HL-60 (cell line): Measurements from ENCODE around the gene FITM2.

Experiments
- DNase-seq, 2 experiments: peaks; one replicate each; pipeline ENCODE4 v3.0.0-alpha.2; 2010 to 2020; ENCODE audit warnings: low read depth in 1 of 2, low spot score in 1 of 2
- H3K27ac ChIP-seq: fragments of 250-450 bp; sonication (Bioruptor Pico); replicated peaks from 2 replicates; pipeline ENCODE4 v1.5.1; 2020; ENCODE audit warnings: mild to moderate bottlenecking, moderate library complexity
- H3K27me3 ChIP-seq: fragments of 250-450 bp; sonication (Bioruptor Pico); 2 replicates; pipeline ENCODE4 v1.5.1; 2021; ENCODE audit warnings: mild to moderate bottlenecking, moderate library complexity; ENCODE audit not compliant: insufficient read depth, poor library complexity, severe bottlenecking
- H3K4me3 ChIP-seq: replicated peaks from 2 replicates; pipeline ENCODE4 v1.5.1; 2011; ENCODE audit warnings: mild to moderate bottlenecking, control low read depth, low read length; ENCODE audit not compliant: insufficient read depth
- CTCF ChIP-seq: IDR thresholded peaks from one replicate; pipeline ENCODE4 v1.5.1; 2011; ENCODE audit warnings: low read length, control low read depth, inconsistent platforms; ENCODE audit not compliant: insufficient read depth
- GABPA ChIP-seq: IDR thresholded peaks from 2 replicates; pipeline ENCODE4 v1.6.1; 2012; ENCODE audit warnings: low read depth
- POLR2AphosphoS5 ChIP-seq: IDR thresholded peaks from 2 replicates; pipeline ENCODE4 v1.6.1; 2012; ENCODE audit warnings: low read depth
- SPI1 ChIP-seq: IDR thresholded peaks from 2 replicates; pipeline ENCODE4 v1.6.1; 2012; ENCODE audit warnings: low read depth, mild to moderate bottlenecking, borderline replicate concordance
- TF ChIP-seq, protein P1 (sequence below): IDR thresholded peaks from 2 replicates; pipeline ENCODE4 v1.6.1; 2012; ENCODE audit warnings: low read depth; ENCODE audit not compliant: insufficient replicate concordance

The FITM2 gene

GRCh38 chr20:44326391-44327159 is 15.6 kb upstream of the FITM2 start:
- no peak overlapping the region for H3K27ac ChIP-seq
- TF ChIP-seq, protein P1, sequence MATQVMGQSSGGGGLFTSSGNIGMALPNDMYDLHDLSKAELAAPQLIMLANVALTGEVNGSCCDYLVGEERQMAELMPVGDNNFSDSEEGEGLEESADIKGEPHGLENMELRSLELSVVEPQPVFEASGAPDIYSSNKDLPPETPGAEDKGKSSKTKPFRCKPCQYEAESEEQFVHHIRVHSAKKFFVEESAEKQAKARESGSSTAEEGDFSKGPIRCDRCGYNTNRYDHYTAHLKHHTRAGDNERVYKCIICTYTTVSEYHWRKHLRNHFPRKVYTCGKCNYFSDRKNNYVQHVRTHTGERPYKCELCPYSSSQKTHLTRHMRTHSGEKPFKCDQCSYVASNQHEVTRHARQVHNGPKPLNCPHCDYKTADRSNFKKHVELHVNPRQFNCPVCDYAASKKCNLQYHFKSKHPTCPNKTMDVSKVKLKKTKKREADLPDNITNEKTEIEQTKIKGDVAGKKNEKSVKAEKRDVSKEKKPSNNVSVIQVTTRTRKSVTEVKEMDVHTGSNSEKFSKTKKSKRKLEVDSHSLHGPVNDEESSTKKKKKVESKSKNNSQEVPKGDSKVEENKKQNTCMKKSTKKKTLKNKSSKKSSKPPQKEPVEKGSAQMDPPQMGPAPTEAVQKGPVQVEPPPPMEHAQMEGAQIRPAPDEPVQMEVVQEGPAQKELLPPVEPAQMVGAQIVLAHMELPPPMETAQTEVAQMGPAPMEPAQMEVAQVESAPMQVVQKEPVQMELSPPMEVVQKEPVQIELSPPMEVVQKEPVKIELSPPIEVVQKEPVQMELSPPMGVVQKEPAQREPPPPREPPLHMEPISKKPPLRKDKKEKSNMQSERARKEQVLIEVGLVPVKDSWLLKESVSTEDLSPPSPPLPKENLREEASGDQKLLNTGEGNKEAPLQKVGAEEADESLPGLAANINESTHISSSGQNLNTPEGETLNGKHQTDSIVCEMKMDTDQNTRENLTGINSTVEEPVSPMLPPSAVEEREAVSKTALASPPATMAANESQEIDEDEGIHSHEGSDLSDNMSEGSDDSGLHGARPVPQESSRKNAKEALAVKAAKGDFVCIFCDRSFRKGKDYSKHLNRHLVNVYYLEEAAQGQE, result no peak
- TF ChIP-seq GABPA, result no peak
- no peak for TF ChIP-seq CTCF
- TF ChIP-seq SPI1, result no peak
- TF ChIP-seq POLR2AphosphoS5, result no peak
- peak overlapping the region; percentile 20 for H3K4me3 ChIP-seq
- H3K27me3 ChIP-seq, result peaks cover 9% of the 10 kb centered on the region
- no peak for DNase-seq

- TF ChIP-seq POLR2AphosphoS5 (no peak), CTCF (no peak)
- TF ChIP-seq, protein P1, result no peak
- no peak overlapping the region for H3K27ac ChIP-seq
- H3K4me3 ChIP-seq, result no peak overlapping the region
- no peak for DNase-seq
- peaks cover 9% of the 10 kb centered on the region for H3K27me3 ChIP-seq
Observed at GRCh38 chr20:44324343-44324742, 13.3 kb upstream of the FITM2 start.

DNA sequence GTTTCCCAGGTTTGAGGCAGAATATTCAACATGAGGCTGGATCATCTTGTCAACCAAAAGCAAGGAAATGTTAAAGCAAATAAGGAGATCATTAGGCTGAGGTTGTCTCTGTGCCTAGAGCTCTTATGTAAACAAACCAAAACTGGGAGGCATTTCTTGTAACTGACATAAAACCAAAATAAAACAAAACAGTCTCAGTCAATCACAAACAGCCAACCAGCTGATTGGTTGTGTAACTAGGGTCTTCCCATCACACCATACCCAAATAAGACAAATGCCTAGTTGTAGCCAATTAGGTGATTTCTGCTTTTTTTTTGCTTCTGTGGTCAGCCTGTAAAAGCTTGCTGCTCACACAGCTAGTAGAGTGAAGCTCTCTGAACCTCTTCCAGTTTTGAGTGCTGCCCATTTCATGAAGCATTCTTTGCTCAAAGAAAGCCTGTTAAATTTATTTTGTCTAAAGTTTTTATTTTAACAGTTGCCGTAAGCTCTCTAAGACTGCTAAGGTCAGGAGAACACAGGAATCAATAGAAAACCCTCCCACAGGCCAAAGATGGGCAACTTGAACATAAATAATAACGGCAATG is 8.9 kb upstream of the FITM2 start:
- DNase-seq, result no peak
- Histone ChIP-seq H3K27ac (no peak overlapping the region), H3K27me3 (peaks cover 9% of the 10 kb centered on the region), H3K4me3 (no peak overlapping the region)
- no peak for TF ChIP-seq CTCF

DNA sequence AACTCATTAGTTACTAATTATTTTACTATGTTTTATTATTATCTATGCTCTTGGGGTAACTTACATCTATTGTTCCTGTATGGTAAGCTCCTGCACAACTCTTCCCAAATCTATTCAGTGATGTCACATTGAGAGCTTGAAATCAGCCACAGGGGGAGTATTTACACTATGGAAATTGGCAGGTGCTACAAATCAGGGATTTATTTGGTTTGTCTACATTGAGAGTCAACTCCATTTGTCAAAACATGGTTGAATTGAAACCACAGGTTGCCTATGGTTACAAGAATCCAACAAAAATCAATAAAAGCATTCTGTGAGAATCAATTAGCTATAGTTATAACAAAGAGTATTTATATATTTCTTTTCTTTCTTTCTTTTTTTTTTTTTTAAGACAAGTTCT is 3.9 kb upstream of the FITM2 start:
- no peak overlapping the region for H3K4me3 ChIP-seq
- no peak for TF ChIP-seq CTCF
- no peak for TF ChIP-seq POLR2AphosphoS5
- no peak for DNase-seq
- no peak overlapping the region for H3K27ac ChIP-seq
- peaks cover 3% of the 10 kb centered on the region for H3K27me3 ChIP-seq
